HCT116 (cell line): ENCODE measurements around the gene ROBO1. TPM values are rescaled to one million over a fixed set of nuclear protein-coding genes. Genes with fewer than 3 reads are reported as not detected.

ENCODE experiments used
- ATAC-seq: fragments of 200-7000 bp; cut with Tn5 transposase; 2 replicates; pipeline ENCODE4 v1.9.1; 2020; ENCODE audit warnings: mild to moderate bottlenecking, moderate library complexity
- BruUV-seq: library from RNA; stranded (reverse); fragments of 400-500 nt; replicated peaks from 2 replicates; lab custom pipeline; 2021; lab: Mats Ljungman, UMichigan
- CTCF ChIA-PET: fragments of 300-600 bp; sonication (Branson Sonifier 250); formaldehyde crosslinking; loops from one replicate; lab custom pipeline; 2021; ENCODE audit warnings: antibody characterized with exemption; lab: Charles Lee
- POLR2A ChIA-PET: fragments of 300-600, 350-600 bp; sonication (Branson Sonifier 250); formaldehyde crosslinking; loops from one replicate; lab custom pipeline; 2021; ENCODE audit warnings: antibody characterized with exemption; lab: Charles Lee
- RAD21 ChIA-PET, 2 experiments: fragments of 300-600 bp; sonication (Branson Sonifier 250); formaldehyde crosslinking; loops; one replicate each; lab custom pipeline; 2023; ENCODE audit warnings: low total read pairs in 2 of 2; ENCODE audit not compliant: uncharacterized antibody in 2 of 2, unreplicated experiment in 2 of 2, low non-redundant PET in 1 of 2; lab: Charles Lee
- DNase-seq: peaks from one replicate; pipeline ENCODE4 v3.0.0-alpha.2; 2010; ENCODE audit warnings: low read depth, low spot score
- H2AFZ ChIP-seq: fragments of 200-600 bp; shearing (Covaris generic), sonication (generic); 2 replicates; pipeline ENCODE4 v1.6.1; 2017; ENCODE audit warnings: low read depth, mixed run types, mixed read lengths, antibody characterized with exemption, low read length; ENCODE audit not compliant: poor library complexity, severe bottlenecking
- H3K27ac ChIP-seq: 2 replicates; pipeline ENCODE4 v1.5.1; 2012; ENCODE audit warnings: low read depth, low read length
- H3K27me3 ChIP-seq: fragments of 200-600 bp; sonication (generic); 2 replicates; pipeline ENCODE4 v1.6.1; 2016; ENCODE audit warnings: mixed run types, low read length, mixed read lengths; ENCODE audit not compliant: insufficient read depth
- H3K36me3 ChIP-seq, 2 experiments: fragments of 200-500 bp in 1 of 2; fragments of 200-600 bp in 1 of 2; sonication (Bioruptor generic) in 1 of 2; sonication (generic) in 1 of 2; 2 replicates each; pipeline versions ENCODE4 v1.5.1 to v1.6.1; 2014 to 2016; ENCODE audit warnings: low read length in 2 of 2, inconsistent platforms in 1 of 2, mixed read lengths in 1 of 2, mixed run types in 1 of 2; ENCODE audit not compliant: insufficient read depth in 2 of 2, control insufficient read depth in 1 of 2
- H3K4me1 ChIP-seq, 2 experiments: fragments of 200-600 bp in 1 of 2; sonication (generic) in 1 of 2; 2 replicates each; pipeline versions ENCODE4 v1.5.1 to v1.6.1; 2012 to 2017; ENCODE audit warnings: low read length in 2 of 2, inconsistent platforms in 1 of 2, mild to moderate bottlenecking in 1 of 2, mixed read lengths in 1 of 2, mixed run types in 1 of 2, moderate library complexity in 1 of 2; ENCODE audit not compliant: insufficient read depth in 2 of 2, control insufficient read depth in 1 of 2
- H3K4me2 ChIP-seq: fragments of 200-600 bp; sonication (generic); 2 replicates; pipeline ENCODE4 v1.6.1; 2017; ENCODE audit warnings: mixed run types, low read length, mixed read lengths
- H3K4me3 ChIP-seq, 2 experiments: fragments of 200-600 bp in 1 of 2; sonication (generic) in 1 of 2; replicated peaks in 1 of 2; 2 replicates each; pipeline ENCODE4 v1.5.1; 2011 to 2016; ENCODE audit warnings: low read length in 2 of 2, control low read depth in 1 of 2, low read depth in 1 of 2, mild to moderate bottlenecking in 1 of 2, mixed read lengths in 1 of 2, mixed run types in 1 of 2
- H3K79me2 ChIP-seq: fragments of 200-600 bp; sonication (generic); 2 replicates; pipeline ENCODE4 v1.6.1; 2017; ENCODE audit warnings: mild to moderate bottlenecking, mixed run types, low read length, moderate library complexity, mixed read lengths; ENCODE audit not compliant: insufficient read depth
- H3K9ac ChIP-seq: fragments of 200-600 bp; sonication (generic); 2 replicates; pipeline ENCODE4 v1.6.1; 2016; ENCODE audit warnings: low read length, mixed read lengths
- H3K9me2 ChIP-seq: fragments of 200-600 bp; sonication (generic), shearing (Covaris generic); 2 replicates; pipeline ENCODE4 v1.6.1; 2017; ENCODE audit warnings: mixed run types, mild to moderate bottlenecking, moderate library complexity; ENCODE audit not compliant: insufficient read depth
- H3K9me3 ChIP-seq, 2 experiments: fragments of 200-500 bp in 1 of 2; fragments of 200-600 bp in 1 of 2; sonication (Bioruptor generic) in 1 of 2; sonication (generic) in 1 of 2; 2 replicates each; pipeline ENCODE4 v1.6.1; 2014 to 2017; ENCODE audit warnings: low read length in 2 of 2, mixed read lengths in 2 of 2, inconsistent platforms in 1 of 2, low read depth in 1 of 2, mild to moderate bottlenecking in 1 of 2, mixed run types in 1 of 2, moderate library complexity in 1 of 2; ENCODE audit not compliant: control insufficient read depth in 1 of 2, insufficient read depth in 1 of 2
- H4K20me1 ChIP-seq: fragments of 200-600 bp; sonication (generic), shearing (Covaris generic); 2 replicates; pipeline ENCODE4 v1.6.1; 2017; ENCODE audit warnings: mixed run types, mild to moderate bottlenecking, moderate library complexity; ENCODE audit not compliant: insufficient read depth
- CEBPB ChIP-seq: IDR thresholded peaks from 2 replicates; pipeline ENCODE4 v1.6.1; 2012; ENCODE audit warnings: low read depth
- CTCF ChIP-seq, 3 experiments: fragments of 200-600 bp in 1 of 3; sonication (generic) in 1 of 3; IDR thresholded peaks in 2 of 3; conservative IDR thresholded peaks in 1 of 3; 2 replicates each; pipeline ENCODE4 v1.5.1; 2012 to 2017; ENCODE audit warnings: low read depth in 2 of 3, low read length in 2 of 3, antibody characterized with exemption in 1 of 3, borderline replicate concordance in 1 of 3, control low read depth in 1 of 3, mild to moderate bottlenecking in 1 of 3, mixed read lengths in 1 of 3, mixed run types in 1 of 3, moderate library complexity in 1 of 3; ENCODE audit not compliant: insufficient read depth in 1 of 3
- EGR1 ChIP-seq: IDR thresholded peaks from 2 replicates; pipeline ENCODE4 v1.6.1; 2012; ENCODE audit warnings: low read depth
- ELF1 ChIP-seq: IDR thresholded peaks from 2 replicates; pipeline ENCODE4 v1.6.1; 2012; ENCODE audit warnings: low read depth, borderline replicate concordance
- EZH2 ChIP-seq: fragments of 200-600 bp; sonication (generic); IDR thresholded peaks from 2 replicates; pipeline ENCODE4 v1.6.1; 2017; ENCODE audit warnings: antibody characterized with exemption, mixed run types
- EZH2phosphoT487 ChIP-seq: fragments of 200-600 bp; IDR thresholded peaks from 2 replicates; pipeline ENCODE4 v1.6.1; 2018; ENCODE audit warnings: antibody characterized with exemption, borderline replicate concordance
- JUND ChIP-seq: IDR thresholded peaks from 2 replicates; pipeline ENCODE4 v1.6.1; 2012
- POLR2A ChIP-seq: IDR thresholded peaks from 2 replicates; pipeline ENCODE4 v1.7.0; 2011; ENCODE audit warnings: borderline replicate concordance; ENCODE audit not compliant: insufficient read depth, insufficient read length; ENCODE audit errors: extremely low read depth
- RAD21 ChIP-seq: IDR thresholded peaks from 2 replicates; pipeline ENCODE4 v1.6.1; 2012; ENCODE audit warnings: low read depth, mild to moderate bottlenecking
- REST ChIP-seq: IDR thresholded peaks from 2 replicates; pipeline ENCODE4 v1.6.1; 2012; ENCODE audit warnings: low read depth
- SIN3A ChIP-seq: IDR thresholded peaks from 2 replicates; pipeline ENCODE4 v1.6.1; 2012; ENCODE audit warnings: low read depth
- SP1 ChIP-seq: IDR thresholded peaks from 2 replicates; pipeline ENCODE4 v1.6.1; 2012; ENCODE audit warnings: low read depth
- SRF ChIP-seq: IDR thresholded peaks from 2 replicates; pipeline ENCODE4 v1.6.1; 2012; ENCODE audit warnings: low read depth
- YY1 ChIP-seq: IDR thresholded peaks from 2 replicates; pipeline ENCODE4 v1.6.1; 2011; ENCODE audit warnings: low read length, low read depth, moderate library complexity, mild to moderate bottlenecking; ENCODE audit not compliant: insufficient replicate concordance; ENCODE audit errors: extremely low read depth
- ZFX ChIP-seq: fragments of 450-650 bp; IDR thresholded peaks from 2 replicates; pipeline ENCODE4 v1.6.1; 2017
- intact Hi-C: fragments of 100-400 bp; cut with micrococcal nuclease; formaldehyde crosslinking; loops from 2 replicates; pipeline ENCODE4 v1.10.0; 2022
- total RNA-seq: library from RNA; stranded (reverse); gene quantifications from one replicate; pipeline ENCODE4 v1.2.1, GENCODE V29; 2021; ENCODE audit not compliant: unreplicated experiment

Gene ROBO1
- total RNA-seq, 1 experiment from 2014 or later = 0.27 TPM

GRCh38 chr3:79040701-79041100, 727.1 kb downstream of the ROBO1 start:
- RAD21 ChIA-PET = no interaction called here
- intact Hi-C loops = no loop called here
- no peak overlapping the region for H3K4me3 ChIP-seq
- H3K9me2 ChIP-seq = no peaks in the 10 kb centered on the region
- H2AFZ ChIP-seq = no peak overlapping the region
- peaks cover 8 to 12% of the 10 kb centered on the region in 2 experiments; a peak in 3 of 4 replicates for H3K9me3 ChIP-seq
- CTCF ChIA-PET = no interaction called here
- H3K4me1 ChIP-seq = no peaks in the 10 kb centered on the region
- TF ChIP-seq JUND = no peak
- no peak for TF ChIP-seq EZH2
- TF ChIP-seq RAD21 = no peak
- TF ChIP-seq CEBPB = no peak
- TF ChIP-seq YY1 = no peak
- no peak for TF ChIP-seq SIN3A
- no peak for TF ChIP-seq EGR1
- TF ChIP-seq REST = no peak
- TF ChIP-seq POLR2A = no peak
- no peak for TF ChIP-seq SRF
- no peak for TF ChIP-seq CTCF (IDR thresholded peaks at IDR 0.05 in 2 of 3, conservative IDR thresholded peaks at IDR 0.05 in 1 of 3; ENCODE audit: borderline replicate concordance in 1 of 3, insufficient read depth in 1 of 3, low read depth in 2 of 3, low read length in 2 of 3)
- TF ChIP-seq EZH2phosphoT487 = no peak
- no peak for TF ChIP-seq ZFX
- TF ChIP-seq SP1 = no peak
- TF ChIP-seq ELF1 = no peak
- ATAC-seq = no peak
- DNase-seq = no peak
- H3K36me3 ChIP-seq = no peaks in the 10 kb centered on the region
- POLR2A ChIA-PET = no interaction called here
- no peaks in the 10 kb centered on the region for H3K27me3 ChIP-seq
- BruUV-seq = no TSS peak
- no peak overlapping the region for H3K27ac ChIP-seq
- no peaks in the 10 kb centered on the region for H3K79me2 ChIP-seq
- no peak overlapping the region for H3K9ac ChIP-seq
- no peak overlapping the region for H3K4me2 ChIP-seq
- no peaks in the 10 kb centered on the region for H4K20me1 ChIP-seq
